RWPE2 (cell line): ENCODE data around the gene LRBA.
A peak's percentile ranks its signal among the peaks of the same experiment; 100 is the strongest.

Experiments
- ATAC-seq: fragments of 200-7000 bp; cut with Tn5 transposase; 3 replicates; pipeline ENCODE4 v1.9.1; 2021; ENCODE audit warnings: low read depth
- DNase-seq: peaks from one replicate; pipeline ENCODE4 v3.0.0-alpha.2; 2020; ENCODE audit warnings: low spot score
- H3K27ac ChIP-seq: fragments of 450-650 bp; 2 replicates; pipeline ENCODE4 v1.5.1; 2017; ENCODE audit warnings: mild to moderate bottlenecking; ENCODE audit not compliant: poor library complexity, severe bottlenecking
- H3K27me3 ChIP-seq: fragments of 250-450 bp; sonication (Bioruptor Pico); 2 replicates; pipeline ENCODE4 v1.5.1; 2021; ENCODE audit warnings: mild to moderate bottlenecking, moderate library complexity; ENCODE audit not compliant: insufficient read depth, poor library complexity, severe bottlenecking
- H3K36me3 ChIP-seq: fragments of 250-450 bp; sonication (Bioruptor Pico); 2 replicates; pipeline ENCODE4 v1.5.1; 2020; ENCODE audit warnings: low read depth, mild to moderate bottlenecking, moderate library complexity
- H3K4me1 ChIP-seq: fragments of 250-450 bp; sonication (Bioruptor Pico); 2 replicates; pipeline ENCODE4 v1.5.1; 2021; ENCODE audit warnings: mild to moderate bottlenecking, moderate library complexity; ENCODE audit not compliant: insufficient read depth, poor library complexity, severe bottlenecking
- H3K4me3 ChIP-seq: fragments of 250-450 bp; sonication (Bioruptor Pico); 2 replicates; pipeline ENCODE4 v1.5.1; 2021; ENCODE audit warnings: mild to moderate bottlenecking, moderate library complexity; ENCODE audit not compliant: severe bottlenecking
- H3K9me3 ChIP-seq: fragments of 250-450 bp; sonication (Bioruptor Pico); 2 replicates; pipeline ENCODE4 v1.5.1; 2021; ENCODE audit warnings: mild to moderate bottlenecking, moderate library complexity; ENCODE audit not compliant: severe bottlenecking
- TF ChIP-seq, protein P1 (sequence below): fragments of 450-650 bp; IDR thresholded peaks from one replicate; pipeline ENCODE4 v1.5.1; 2017; ENCODE audit warnings: mild to moderate bottlenecking, moderate library complexity; ENCODE audit not compliant: poor library complexity, severe bottlenecking

The LRBA gene

DNA sequence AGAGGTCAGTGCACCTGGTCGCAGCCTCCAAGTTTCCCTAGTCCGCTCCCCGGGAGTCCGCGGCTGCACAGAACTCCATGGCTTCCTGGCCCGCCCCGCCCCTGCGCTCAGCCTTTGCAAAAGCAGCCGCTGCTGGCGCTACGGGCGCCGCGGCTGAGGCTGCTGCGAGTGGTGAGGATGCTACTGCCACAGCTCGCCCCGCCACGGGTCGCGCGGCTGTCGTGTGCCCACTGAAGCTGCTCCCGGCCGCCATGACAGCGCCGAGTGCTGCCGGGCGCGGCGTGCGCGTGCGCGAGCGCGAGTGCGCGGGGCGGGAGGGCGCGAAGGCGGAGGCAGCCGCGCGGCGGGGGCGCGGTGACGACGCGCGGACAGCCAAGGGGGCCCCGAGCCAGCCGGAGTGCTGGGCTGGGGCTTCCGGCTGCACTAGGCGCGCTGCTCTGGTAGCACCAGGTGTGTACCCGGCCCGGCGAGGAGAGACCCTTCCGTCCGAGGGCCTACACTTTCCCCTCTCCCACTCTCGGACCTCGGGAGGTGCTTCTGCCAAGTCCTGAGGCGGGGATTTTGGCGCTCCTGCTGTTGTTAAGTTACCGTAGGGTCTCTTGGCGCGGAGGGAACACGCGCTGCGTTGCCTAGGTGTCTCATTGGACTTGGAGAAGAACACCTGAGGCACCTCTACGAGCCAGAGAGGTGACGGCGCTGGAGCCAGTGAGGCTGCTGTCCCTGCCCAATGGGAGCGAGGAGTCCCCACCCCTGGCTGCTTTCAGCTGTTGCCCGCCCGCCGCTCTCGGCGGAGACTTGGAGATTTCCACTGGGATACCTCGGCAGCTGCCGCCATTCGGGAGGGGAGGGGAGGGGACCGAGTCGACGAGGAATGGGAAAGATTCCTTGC, 619 bp upstream of the LRBA start:
- Histone ChIP-seq H3K27ac (peak overlapping the region; percentile 90), H3K4me3 (peak overlapping the region; percentile 76), H3K27me3 (no peaks in the 10 kb centered on the region), H3K4me1 (peaks cover 3% of the 10 kb centered on the region), H3K36me3 (peaks cover 15% of the 10 kb centered on the region; the same call in 1 of the 2 replicates), H3K9me3 (no peaks in the 10 kb centered on the region)
- TF ChIP-seq, protein P1, sequence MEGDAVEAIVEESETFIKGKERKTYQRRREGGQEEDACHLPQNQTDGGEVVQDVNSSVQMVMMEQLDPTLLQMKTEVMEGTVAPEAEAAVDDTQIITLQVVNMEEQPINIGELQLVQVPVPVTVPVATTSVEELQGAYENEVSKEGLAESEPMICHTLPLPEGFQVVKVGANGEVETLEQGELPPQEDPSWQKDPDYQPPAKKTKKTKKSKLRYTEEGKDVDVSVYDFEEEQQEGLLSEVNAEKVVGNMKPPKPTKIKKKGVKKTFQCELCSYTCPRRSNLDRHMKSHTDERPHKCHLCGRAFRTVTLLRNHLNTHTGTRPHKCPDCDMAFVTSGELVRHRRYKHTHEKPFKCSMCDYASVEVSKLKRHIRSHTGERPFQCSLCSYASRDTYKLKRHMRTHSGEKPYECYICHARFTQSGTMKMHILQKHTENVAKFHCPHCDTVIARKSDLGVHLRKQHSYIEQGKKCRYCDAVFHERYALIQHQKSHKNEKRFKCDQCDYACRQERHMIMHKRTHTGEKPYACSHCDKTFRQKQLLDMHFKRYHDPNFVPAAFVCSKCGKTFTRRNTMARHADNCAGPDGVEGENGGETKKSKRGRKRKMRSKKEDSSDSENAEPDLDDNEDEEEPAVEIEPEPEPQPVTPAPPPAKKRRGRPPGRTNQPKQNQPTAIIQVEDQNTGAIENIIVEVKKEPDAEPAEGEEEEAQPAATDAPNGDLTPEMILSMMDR = no peak
- ATAC-seq (peak; percentile 66), DNase-seq (peak; percentile 89)

DNA sequence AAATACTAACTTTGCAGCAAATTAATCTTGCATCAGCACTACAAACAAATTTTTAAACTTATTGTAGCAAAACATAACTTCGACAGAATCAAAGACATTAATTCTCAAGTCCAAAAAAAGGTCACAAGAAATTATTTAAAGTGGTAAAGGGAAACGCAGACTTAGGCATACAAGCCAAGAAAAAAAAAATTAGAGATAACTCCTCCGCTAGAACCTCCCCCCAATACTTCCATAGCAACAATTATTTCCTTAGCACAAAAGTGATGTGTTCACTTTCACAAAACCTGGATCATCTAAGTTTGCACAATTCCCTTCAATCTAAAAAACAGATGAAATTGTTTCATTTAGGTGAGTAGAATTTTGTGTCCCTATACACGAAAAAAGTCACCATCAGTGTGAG, 1.1 kb downstream of the LRBA start:
- Histone ChIP-seq H3K9me3 (no peaks in the 10 kb centered on the region), H3K27ac (peak overlapping the region; percentile 90), H3K27me3 (no peaks in the 10 kb centered on the region), H3K4me3 (peak overlapping the region; percentile 76), H3K36me3 (peaks cover 27% of the 10 kb centered on the region; the same call in 1 of the 2 replicates), H3K4me1 (peaks cover 3% of the 10 kb centered on the region)
- ATAC-seq (no peak), DNase-seq (no peak)
- TF ChIP-seq, protein P1 = no peak

DNA sequence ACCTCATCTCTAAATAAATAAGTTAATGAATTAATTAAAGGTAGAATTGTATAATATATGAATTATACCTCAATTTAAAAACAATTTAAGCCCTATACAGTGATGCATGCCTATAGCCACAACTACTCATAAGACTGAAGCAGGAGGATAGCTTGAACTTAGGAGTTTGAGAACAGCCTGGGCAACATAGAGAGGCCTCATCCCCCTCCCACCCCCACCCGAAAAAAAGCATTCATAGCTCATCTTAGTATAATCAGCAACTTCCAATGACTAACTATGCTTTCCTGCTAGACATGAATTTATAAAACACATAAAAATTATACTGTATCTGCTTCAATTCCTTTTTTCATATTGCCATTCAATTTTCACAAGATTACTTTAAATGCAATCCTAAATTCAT, 1.6 kb downstream of the LRBA start:
- Histone ChIP-seq H3K27ac (peak overlapping the region; percentile 90), H3K27me3 (no peaks in the 10 kb centered on the region), H3K36me3 (peaks cover 27% of the 10 kb centered on the region), H3K4me3 (peak overlapping the region; percentile 76), H3K4me1 (peaks cover 3% of the 10 kb centered on the region), H3K9me3 (no peaks in the 10 kb centered on the region)
- DNase-seq = no peak
- ATAC-seq = no peak
- TF ChIP-seq, protein P1 = no peak

DNA sequence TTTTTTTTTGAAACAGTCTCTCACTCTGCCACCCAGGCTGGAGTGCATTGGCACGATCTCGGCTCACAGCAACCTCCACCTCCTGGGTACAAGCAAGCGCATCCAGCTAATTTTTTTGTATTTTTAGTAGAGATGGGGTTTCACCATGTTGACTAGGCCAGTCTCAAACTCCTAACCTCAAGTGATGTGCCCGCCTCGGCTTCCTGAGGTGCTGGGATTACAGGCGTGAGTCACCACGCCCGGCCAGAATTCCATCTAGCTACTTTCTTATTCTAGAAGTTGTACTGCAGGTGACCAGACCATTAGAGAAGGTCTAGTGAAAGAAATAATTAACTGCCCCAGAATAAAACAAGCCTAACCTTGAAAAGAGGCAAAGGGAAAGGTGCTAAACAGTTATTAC, 2.3 kb downstream of the LRBA start:
- peaks cover 3% of the 10 kb centered on the region for H3K4me1 ChIP-seq
- H3K27ac ChIP-seq = peak overlapping the region; percentile 90
- ATAC-seq = no peak; the same call in 2 of the 3 replicates
- peak overlapping the region; percentile 76 for H3K4me3 ChIP-seq
- H3K27me3 ChIP-seq = no peaks in the 10 kb centered on the region
- TF ChIP-seq, protein P1 = no peak
- peaks cover 27% of the 10 kb centered on the region for H3K36me3 ChIP-seq
- no peak for DNase-seq
- H3K9me3 ChIP-seq = no peaks in the 10 kb centered on the region

DNA sequence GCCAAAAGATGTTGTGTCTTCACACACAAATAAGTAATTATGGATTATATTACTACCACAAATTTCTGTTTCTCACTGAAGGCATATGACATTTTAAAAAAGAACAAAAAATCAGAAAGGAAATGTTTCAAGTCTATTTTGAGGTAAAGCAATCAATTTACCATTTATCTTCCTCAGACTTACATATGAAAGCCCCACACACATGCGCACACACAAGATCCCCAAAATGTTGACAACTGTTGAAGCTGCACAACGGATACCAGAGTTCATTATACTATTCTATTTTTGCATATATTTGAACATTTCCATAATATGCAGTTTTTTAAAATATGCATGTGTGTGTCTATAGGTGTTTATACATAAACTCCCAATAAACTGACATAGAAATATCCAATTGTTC, 2.7 kb downstream of the LRBA start:
- ATAC-seq (no peak), DNase-seq (no peak)
- H3K36me3 ChIP-seq = peaks cover 27% of the 10 kb centered on the region
- peak overlapping the region; percentile 90 for H3K27ac ChIP-seq
- no peaks in the 10 kb centered on the region for H3K27me3 ChIP-seq
- H3K9me3 ChIP-seq = no peaks in the 10 kb centered on the region
- H3K4me3 ChIP-seq = no peak overlapping the region
- H3K4me1 ChIP-seq = peaks cover 3% of the 10 kb centered on the region
- TF ChIP-seq, protein P1 = no peak
